Right cardiac atrium (tissue), 5 donors: ENCODE results near the gene TMEM44. TPM values are rescaled to one million over a fixed set of nuclear protein-coding genes. Genes with fewer than 3 reads are reported as not detected.
A peak's percentile ranks its signal among the peaks of the same experiment; 100 is the strongest.

Source experiments
- ATAC-seq, 2 donors: fragments of 200-7000 bp; cut with Tn5 transposase; one replicate each; pipeline versions ENCODE4 v1.8.0 to v1.9.1; 2020; ENCODE audit warnings: moderate library complexity in 2 of 2, mild to moderate bottlenecking in 1 of 2
- DNase-seq, 3 donors: peaks; one replicate each; pipeline ENCODE4 v3.0.0-alpha.2; 2020
- H3K27ac ChIP-seq: one replicate; pipeline ENCODE4 v1.5.1; 2013; ENCODE audit warnings: mild to moderate bottlenecking, low read length, control low read depth, moderate library complexity
- H3K27me3 ChIP-seq: one replicate; pipeline ENCODE4 v1.6.1; 2013; ENCODE audit not compliant: control insufficient read depth, insufficient read depth
- H3K4me1 ChIP-seq: one replicate; pipeline ENCODE4 v1.6.1; 2013; ENCODE audit warnings: low read length; ENCODE audit not compliant: control insufficient read depth, insufficient read depth
- H3K4me3 ChIP-seq: one replicate; pipeline ENCODE4 v1.5.1; 2013; ENCODE audit warnings: low read length, control low read depth
- H3K9me3 ChIP-seq: one replicate; pipeline ENCODE4 v1.6.1; 2013; ENCODE audit warnings: low read length; ENCODE audit not compliant: control insufficient read depth
- WGBS: extraction: QIAGEN DNeasy Blood & Tissue Kit; methylation state at CpG from one replicate; pipeline ENCODE4 v1.1.7; 2013; 5-methylcytosine and 5-hydroxymethylcytosine counted together
- intact Hi-C, 4 donors: fragments of 100-400 bp; cut with DNase I; formaldehyde crosslinking; loops; one replicate each; pipeline versions ENCODE4 v1.11.0 to v1.14.0; 2022 to 2023
- long read RNA-seq, 4 donors: library from polyadenylated mRNA; unstranded; transcript quantifications; one replicate each; pipeline ENCODE4 v2.0.0, GENCODE V29; 2020 to 2021
- polyA plus RNA-seq: library from polyadenylated mRNA; stranded (reverse); fragments of 200-250 nt; gene quantifications from one replicate; pipeline ENCODE4 v1.2.3, GENCODE V29; 2013
- total RNA-seq, 4 donors: library from RNA; stranded (reverse); fragmentation: NEBNext Ultra II Directional; extraction: Animal tissue kit (Norgen Biotek cat#: 25700); gene quantifications; one replicate each; pipeline ENCODE4 v1.2.1, GENCODE V29; 2021
- donor health status: healthy with polysubstance abuse.
- donor health status: DM: no; HTN: yes; CAD: no.
- donor health status: DM: no; HTN: no; CAD: no.
- donor health status: DM: no; HTN: yes; CAD: no; lungs with severe emphysema.
- donor health status: DM: yes; HTN: yes; CAD: no.

The TMEM44 gene
- total RNA-seq (10 to 100 TPM in 1 of 4 donors, 1 to 10 TPM in 3; 5.1 to 11.3 (median 8.5) TPM), polyA plus RNA-seq (7.6 TPM)
- long read RNA-seq, donor 1, transcript TMEM44-202 (10 exons, 2,245 nt) = major isoform, 11 of 23 reads
- long read RNA-seq, donor 1, partial matches to known transcripts = 3 of 23 reads
- long read RNA-seq, donor 1, other reads (novel, unspliced or antisense) = 9 of 23 reads
- long read RNA-seq, donor 2, transcript TMEM44-202 (10 exons, 2,245 nt) = major isoform, 6 of 12 reads
- long read RNA-seq, donor 2, partial matches to known transcripts = 0 of 12 reads
- long read RNA-seq, donor 2, other reads (novel, unspliced or antisense) = 6 of 12 reads
- long read RNA-seq, donor 3, partial matches to known transcripts = 2 of 9 reads
- long read RNA-seq, donor 3, other reads (novel, unspliced or antisense) = 4 of 9 reads
- long read RNA-seq, donor 4, partial matches to known transcripts = 1 of 10 reads
- long read RNA-seq, donor 4, other reads (novel, unspliced or antisense) = 8 of 10 reads

DNA sequence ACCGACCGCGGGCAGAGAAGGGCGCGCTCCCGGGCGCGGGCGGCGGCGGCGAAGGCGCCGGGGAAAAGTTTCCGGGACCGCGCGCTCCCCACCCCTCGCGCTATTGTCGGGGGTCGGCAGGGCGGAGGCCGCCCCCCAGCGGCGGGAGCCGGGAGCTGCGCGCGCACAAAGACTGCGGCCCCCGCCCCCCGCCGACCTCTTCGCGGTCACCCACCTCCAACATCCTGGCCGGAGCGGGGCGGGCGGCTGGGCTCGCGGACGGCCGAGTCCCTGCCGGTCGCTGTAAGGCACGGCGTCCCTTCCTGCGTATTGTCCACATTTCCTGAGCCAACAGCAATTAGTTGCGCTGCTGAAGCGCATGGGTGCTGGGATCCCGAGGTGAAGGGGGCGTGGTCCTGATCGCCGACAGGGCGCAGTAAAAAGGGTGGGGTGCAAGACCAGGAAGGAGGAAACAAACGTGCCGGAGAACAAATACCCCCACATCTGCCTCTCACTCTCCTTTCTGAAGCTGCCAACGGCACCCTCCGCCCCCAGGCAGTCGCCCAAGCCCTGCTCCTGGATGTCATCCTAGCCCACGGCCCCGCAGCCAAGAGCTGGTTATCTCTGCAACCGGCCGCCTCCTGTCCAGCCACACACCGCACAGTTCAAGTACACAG lies at the start of gene TMEM44:
Gene TMEM44, minus strand, starts transcription at position 71 of the 656 bp plus-strand sequence. CDS start 204 bp downstream, outside the sequence.
- under 1% methylated on average over 66 of the region's 66 CpGs for WGBS
- peak; percentile 84 to 91 (median 91) for DNase-seq
- Histone ChIP-seq H3K27ac (peak within 1 kb of the TSS; percentile 69), H3K27me3 (no peaks in the 10 kb centered on the region), H3K9me3 (no peaks in the 10 kb centered on the region), H3K4me1 (peaks cover 5% of the 10 kb centered on the region), H3K4me3 (peak within 1 kb of the TSS; percentile 64)
- ATAC-seq = peak; percentile 93
- intact Hi-C loops = no loop called here

- intact Hi-C loops = loop anchor here (2.0 to 10.0 kb wide), 10 partner anchors 92 to 578 kb away; no protein-coding TSS in a partner anchor
- WGBS = 40% methylated on average over 14 of the region's 14 CpGs
Measured at GRCh38 chr3:194682694-194683310, 49.6 kb upstream of the TMEM44 start.

DNA sequence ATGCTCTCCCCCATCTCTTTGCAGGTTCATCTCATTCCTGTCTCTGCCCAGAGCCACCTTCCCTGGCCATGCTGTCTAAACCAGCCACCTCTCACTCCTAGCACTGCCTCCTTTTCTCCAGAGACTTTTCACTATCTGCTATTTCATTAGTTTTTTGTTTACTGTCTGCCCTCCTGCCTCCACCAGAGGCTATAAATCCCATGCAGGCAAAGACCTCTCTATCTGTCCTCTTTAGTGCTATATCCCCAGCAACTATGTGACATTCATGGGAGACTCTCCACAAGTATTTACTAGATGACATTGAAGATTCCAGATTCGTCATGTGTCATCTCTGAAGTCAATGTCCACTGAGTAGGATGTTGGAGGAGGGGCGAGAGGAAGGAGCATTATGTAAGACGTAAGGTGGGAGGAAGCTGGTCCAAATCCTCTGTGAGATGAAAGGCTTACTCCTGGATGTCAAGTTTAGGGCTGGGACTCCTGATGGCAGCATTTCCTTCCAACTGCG lies 49.0 kb upstream of the TMEM44 start:
- no peak for DNase-seq
- Histone ChIP-seq H3K27ac (no peak overlapping the region), H3K9me3 (no peaks in the 10 kb centered on the region), H3K27me3 (no peaks in the 10 kb centered on the region), H3K4me1 (no peaks in the 10 kb centered on the region), H3K4me3 (no peak overlapping the region)
- 26% methylated on average over 4 of the region's 4 CpGs for WGBS
- no peak for ATAC-seq
- intact Hi-C loops = loop anchor here (2.0 to 10.0 kb wide), 10 partner anchors 93 to 579 kb away; no protein-coding TSS in a partner anchor

More at GRCh38 chr3:194682694-194683310, 49.6 kb upstream of the TMEM44 start:
- H3K4me1 ChIP-seq = no peaks in the 10 kb centered on the region
- H3K27me3 ChIP-seq = no peaks in the 10 kb centered on the region
- DNase-seq (peak; percentile 62 to 76 (median 73)), ATAC-seq (peak; percentile 61 to 62)
- H3K9me3 ChIP-seq = no peaks in the 10 kb centered on the region
- H3K4me3 ChIP-seq = no peak overlapping the region
- H3K27ac ChIP-seq = no peak overlapping the region

GRCh38 chr3:194680888-194681615 lies 47.8 kb upstream of the TMEM44 start:
- Histone ChIP-seq H3K4me3 (no peak overlapping the region), H3K4me1 (no peaks in the 10 kb centered on the region), H3K27me3 (no peaks in the 10 kb centered on the region), H3K27ac (no peak overlapping the region), H3K9me3 (no peaks in the 10 kb centered on the region)
- DNase-seq (no peak), ATAC-seq (no peak)
- 77% methylated on average over 11 of the region's 11 CpGs for WGBS
- intact Hi-C loops = loop anchor here (5.0 to 10.0 kb wide), 7 partner anchors 94 to 576 kb away; no protein-coding TSS in a partner anchor

- DNase-seq (no peak), ATAC-seq (no peak)
- 92% methylated on average over 1 of the region's 1 CpG for WGBS
- Histone ChIP-seq H3K4me1 (no peaks in the 10 kb centered on the region), H3K27me3 (no peaks in the 10 kb centered on the region), H3K4me3 (no peak overlapping the region), H3K27ac (no peak overlapping the region), H3K9me3 (no peaks in the 10 kb centered on the region)
- intact Hi-C loops = no loop called here
Measured at GRCh38 chr3:194676471-194676870, 43.3 kb upstream of the TMEM44 start.

DNA sequence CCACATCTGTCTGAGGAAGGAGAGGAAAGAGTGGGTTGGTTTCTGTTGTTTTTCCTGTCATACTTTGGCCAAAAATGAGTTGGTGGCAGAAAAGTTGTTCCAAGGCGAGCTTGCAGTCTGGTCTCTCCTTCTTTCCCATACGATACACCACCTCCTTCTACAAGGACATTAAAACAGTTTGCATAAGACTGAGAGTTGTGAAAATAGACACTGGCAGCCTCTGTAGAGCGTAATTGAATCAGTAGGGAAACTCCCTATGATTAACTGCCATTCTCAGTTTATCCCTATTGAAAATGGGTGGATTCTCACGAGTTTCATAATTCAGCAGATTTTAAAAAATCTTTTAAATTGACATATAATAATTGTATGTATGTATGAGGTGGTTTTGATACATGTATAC lies 42.5 kb upstream of the TMEM44 start:
- intact Hi-C loops = no loop called here
- no peak overlapping the region for H3K27ac ChIP-seq

DNA sequence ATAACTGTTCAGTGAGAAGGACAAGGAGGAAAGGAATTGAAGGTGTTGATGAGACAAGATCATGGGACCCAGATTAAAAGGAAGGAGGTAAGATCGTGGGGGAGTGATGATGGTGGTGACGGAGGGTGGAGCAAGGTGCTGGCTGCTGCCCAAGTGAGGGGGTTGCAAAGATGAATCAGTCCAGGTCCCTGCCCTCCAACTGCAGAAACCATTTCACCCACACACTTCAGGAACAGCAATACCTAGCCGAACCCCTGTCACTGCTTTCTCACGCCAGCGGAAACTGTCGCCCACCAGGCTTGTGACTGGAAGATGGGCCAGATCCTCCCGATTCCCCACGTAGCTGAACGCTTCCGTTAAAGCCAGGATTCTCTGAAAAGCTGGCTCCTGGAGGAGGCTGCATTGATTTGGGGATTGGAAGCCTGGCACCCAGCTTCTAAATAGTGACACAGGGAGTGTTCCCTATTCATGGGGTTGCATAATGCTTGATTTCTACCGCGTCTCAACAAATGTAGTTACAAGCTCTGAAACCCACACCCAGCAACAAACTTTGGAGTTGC lies 41.9 kb upstream of the TMEM44 start:
- Histone ChIP-seq H3K4me3 (no peak overlapping the region), H3K9me3 (no peaks in the 10 kb centered on the region), H3K27me3 (no peaks in the 10 kb centered on the region), H3K4me1 (no peaks in the 10 kb centered on the region), H3K27ac (no peak overlapping the region)
- ATAC-seq (no peak), DNase-seq (peak in 1 of 3 donors; percentile 40)
- intact Hi-C loops = no loop called here
- WGBS = 37% methylated on average over 12 of the region's 12 CpGs

More for the DNA sequence above, 42.5 kb upstream of the TMEM44 start:
- no peaks in the 10 kb centered on the region for H3K9me3 ChIP-seq
- no peaks in the 10 kb centered on the region for H3K27me3 ChIP-seq
- ATAC-seq (no peak), DNase-seq (no peak)
- no peaks in the 10 kb centered on the region for H3K4me1 ChIP-seq
- 36% methylated on average over 4 of the region's 4 CpGs for WGBS
- H3K4me3 ChIP-seq = no peak overlapping the region

- no peaks in the 10 kb centered on the region for H3K9me3 ChIP-seq
- H3K27me3 ChIP-seq = no peaks in the 10 kb centered on the region
- no peak overlapping the region for H3K4me3 ChIP-seq
- 79% methylated on average over 3 of the region's 3 CpGs for WGBS
- DNase-seq (no peak), ATAC-seq (no peak)
- no peak overlapping the region for H3K27ac ChIP-seq
- intact Hi-C loops = no loop called here
- no peaks in the 10 kb centered on the region for H3K4me1 ChIP-seq
Measured at GRCh38 chr3:194673761-194674160, 40.5 kb upstream of the TMEM44 start.

DNA sequence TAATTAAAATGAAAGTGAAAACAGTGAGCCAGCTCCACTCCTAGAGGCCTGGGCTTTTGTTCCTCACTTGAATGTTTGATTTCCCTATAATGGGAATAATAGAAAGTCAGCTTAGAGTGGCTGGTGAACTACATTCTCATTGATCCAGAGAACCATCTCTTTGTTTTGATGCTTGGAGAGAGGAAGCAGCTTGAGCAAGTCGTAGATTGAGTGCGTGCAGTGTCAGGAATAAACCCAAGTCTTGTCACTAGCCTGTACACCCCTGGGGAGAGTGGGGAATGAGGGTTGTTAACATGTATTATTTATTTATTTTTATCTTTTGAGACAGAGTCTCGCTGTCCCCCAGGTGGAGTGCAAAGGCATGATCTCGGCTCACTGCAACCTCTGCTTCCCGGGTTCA lies 39.7 kb upstream of the TMEM44 start:
- ATAC-seq = peak in 1 of 2 donors; percentile 4
- 36% methylated on average over 5 of the region's 5 CpGs for WGBS
- H3K4me3 ChIP-seq = peak overlapping the region; percentile 99
- H3K27me3 ChIP-seq = no peaks in the 10 kb centered on the region
- no peak for DNase-seq
- no peak overlapping the region for H3K27ac ChIP-seq
- intact Hi-C loops = no loop called here
- H3K4me1 ChIP-seq = no peaks in the 10 kb centered on the region
- H3K9me3 ChIP-seq = no peaks in the 10 kb centered on the region
